Testis (tissue), 3 donors: ENCODE results near the gene ASMTL. TPM values are rescaled to one million over a fixed set of nuclear protein-coding genes. Genes with fewer than 3 reads are reported as not detected.

Source experiments
- DNase-seq: peaks from one replicate; pipeline ENCODE4 v3.0.0-alpha.2; 2019
- H3K27ac ChIP-seq, 2 donors: fragments of 200-600 bp; sonication (generic); one replicate each; pipeline ENCODE4 v1.5.1; 2019
- H3K27me3 ChIP-seq: fragments of 200-600 bp; sonication (generic); one replicate; pipeline ENCODE4 v1.5.1; 2019
- H3K36me3 ChIP-seq: fragments of 200-600 bp; sonication (generic); one replicate; pipeline ENCODE4 v1.5.1; 2017; ENCODE audit warnings: low read depth; ENCODE audit errors: missing control alignments
- H3K4me1 ChIP-seq: fragments of 200-600 bp; sonication (generic); one replicate; pipeline ENCODE4 v1.5.1; 2019
- H3K4me3 ChIP-seq, 2 donors: fragments of 200-600 bp; sonication (generic); one replicate each; pipeline ENCODE4 v1.5.1; 2017 to 2019
- H3K9me3 ChIP-seq: fragments of 200-600 bp; sonication (generic); one replicate; pipeline ENCODE4 v1.5.1; 2017
- POLR2A ChIP-seq: fragments of 450-650 bp; IDR thresholded peaks from one replicate; pipeline ENCODE4 v1.6.1; 2017; ENCODE audit warnings: antibody characterized with exemption, mild to moderate bottlenecking, moderate library complexity
- WGBS, 2 donors: methylation state at CpG; one replicate each; pipeline ENCODE4 v1.1.5; 2018; 5-methylcytosine and 5-hydroxymethylcytosine counted together
- intact Hi-C: fragments of 100-400 bp; cut with DNase I; formaldehyde crosslinking; loops from one replicate; pipeline ENCODE4 v1.15.1; 2023; ENCODE audit warnings: low total_unique reads
- polyA plus RNA-seq: library from polyadenylated mRNA; stranded (reverse); fragments of 350-450 nt; fragmentation: Illumina TruSeq; extraction: RNeasy Lipid Tissue Mini Kit (QIAGEN cat#74804); gene quantifications from one replicate; pipeline ENCODE4 v1.2.3, GENCODE V29; 2014; ENCODE audit warnings: low read depth, low replicate concordance; ENCODE audit not compliant: insufficient read depth
- total RNA-seq, 2 donors: library from RNA; depleted of rRNA; stranded (reverse); fragments of >200 nt; gene quantifications; one replicate each; pipeline ENCODE4 v1.2.3, GENCODE V29; 2016
- TF ChIP-seq, protein P1 (sequence below), 3 experiments: fragments of 450-650 bp in 2 of 3; fragments of 200-600 bp in 1 of 3; sonication (generic) in 1 of 3; IDR thresholded peaks; one replicate each; pipeline ENCODE4 v1.5.1; 2016 to 2019; ENCODE audit warnings: antibody characterized with exemption in 3 of 3, mild to moderate bottlenecking in 2 of 3, moderate library complexity in 1 of 3

The ASMTL gene
- total and polyA plus RNA-seq, 3 donors from 2014 or later: 27.0 to 41.2 (median 31.0) TPM

- no peak for DNase-seq
- WGBS, 2 donors: 78 to 83% methylated on average over 5 of the region's 5 CpGs
- H3K4me3 ChIP-seq: no peak overlapping the region
- H3K9me3 ChIP-seq: no peaks in the 10 kb centered on the region
- no peak overlapping the region for H3K27ac ChIP-seq
- intact Hi-C loops: no loop called here
- TF ChIP-seq POLR2A: no peak
- TF ChIP-seq, protein P1, sequence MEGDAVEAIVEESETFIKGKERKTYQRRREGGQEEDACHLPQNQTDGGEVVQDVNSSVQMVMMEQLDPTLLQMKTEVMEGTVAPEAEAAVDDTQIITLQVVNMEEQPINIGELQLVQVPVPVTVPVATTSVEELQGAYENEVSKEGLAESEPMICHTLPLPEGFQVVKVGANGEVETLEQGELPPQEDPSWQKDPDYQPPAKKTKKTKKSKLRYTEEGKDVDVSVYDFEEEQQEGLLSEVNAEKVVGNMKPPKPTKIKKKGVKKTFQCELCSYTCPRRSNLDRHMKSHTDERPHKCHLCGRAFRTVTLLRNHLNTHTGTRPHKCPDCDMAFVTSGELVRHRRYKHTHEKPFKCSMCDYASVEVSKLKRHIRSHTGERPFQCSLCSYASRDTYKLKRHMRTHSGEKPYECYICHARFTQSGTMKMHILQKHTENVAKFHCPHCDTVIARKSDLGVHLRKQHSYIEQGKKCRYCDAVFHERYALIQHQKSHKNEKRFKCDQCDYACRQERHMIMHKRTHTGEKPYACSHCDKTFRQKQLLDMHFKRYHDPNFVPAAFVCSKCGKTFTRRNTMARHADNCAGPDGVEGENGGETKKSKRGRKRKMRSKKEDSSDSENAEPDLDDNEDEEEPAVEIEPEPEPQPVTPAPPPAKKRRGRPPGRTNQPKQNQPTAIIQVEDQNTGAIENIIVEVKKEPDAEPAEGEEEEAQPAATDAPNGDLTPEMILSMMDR (IDR thresholded peaks at IDR 0.05): no peak
- H3K36me3 ChIP-seq: no peaks in the 10 kb centered on the region
- no peaks in the 10 kb centered on the region for H3K4me1 ChIP-seq
- H3K27me3 ChIP-seq: no peaks in the 10 kb centered on the region
Measured at GRCh38 chrX:1463581-1463980, 10.9 kb upstream of the ASMTL start.

DNA sequence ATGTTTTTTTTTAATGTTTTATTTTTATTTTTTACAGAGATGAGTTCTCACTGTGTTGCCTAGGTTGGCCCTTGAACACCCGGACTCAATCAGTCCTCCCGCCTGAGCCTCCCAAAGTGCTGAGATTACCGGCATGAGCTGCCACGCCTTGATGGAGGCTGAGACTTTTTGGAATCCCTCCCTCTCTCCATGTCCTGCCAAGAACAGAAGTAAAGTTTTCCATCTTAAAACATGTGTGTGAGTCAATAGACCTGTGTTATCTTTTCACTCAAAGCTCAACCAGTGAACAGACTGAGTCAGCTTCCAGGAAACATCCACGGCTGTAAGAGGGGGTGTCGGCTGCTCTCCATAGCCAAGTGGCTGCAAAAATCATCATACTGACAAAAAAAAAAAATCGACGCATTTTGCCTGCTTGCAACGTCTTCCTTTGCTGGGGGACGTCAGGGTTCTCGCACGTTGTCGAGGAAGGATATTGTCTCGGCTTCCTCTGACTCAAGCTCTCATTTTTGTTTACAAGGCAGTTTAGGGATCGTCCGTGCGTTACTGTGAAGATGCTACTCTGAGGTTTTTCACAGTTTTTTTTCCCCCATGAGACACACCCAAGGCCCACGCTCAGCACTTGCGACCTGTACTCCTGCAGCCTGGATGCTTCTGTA lies 10.0 kb upstream of the ASMTL start:
- DNase-seq: peak; percentile 14
- intact Hi-C loops: no loop called here
- Histone ChIP-seq H3K27me3 (no peaks in the 10 kb centered on the region), H3K4me3 (no peak overlapping the region), H3K27ac (no peak overlapping the region), H3K9me3 (no peaks in the 10 kb centered on the region), H3K4me1 (no peaks in the 10 kb centered on the region), H3K36me3 (no peaks in the 10 kb centered on the region)
- 55 to 69% methylated on average over 19 of the region's 19 CpGs for WGBS, 2 donors
- TF ChIP-seq POLR2A: no peak
- TF ChIP-seq, protein P1 (IDR thresholded peaks at IDR 0.05): no peak

DNA sequence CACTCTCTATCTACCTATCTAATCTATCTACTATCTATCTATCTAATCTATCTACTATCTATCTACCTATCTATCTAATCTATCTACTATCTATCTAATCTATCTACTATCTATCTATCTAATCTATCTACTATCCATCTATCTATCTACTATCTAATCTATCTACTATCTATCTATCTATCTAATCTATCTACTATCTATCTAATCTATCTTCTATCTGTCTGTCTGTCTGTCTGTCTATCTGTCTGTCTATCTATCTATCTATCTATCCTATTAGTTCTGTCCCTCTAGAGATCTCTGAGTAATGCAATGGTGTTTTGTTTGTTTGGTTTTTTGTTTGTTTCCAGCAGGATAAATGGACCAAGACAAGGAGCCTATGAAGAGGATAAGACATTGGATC lies 9.4 kb upstream of the ASMTL start:
- H3K36me3 ChIP-seq: no peaks in the 10 kb centered on the region
- H3K27me3 ChIP-seq: no peaks in the 10 kb centered on the region
- DNase-seq: no peak
- H3K27ac ChIP-seq: no peak overlapping the region
- intact Hi-C loops: no loop called here
- no peaks in the 10 kb centered on the region for H3K4me1 ChIP-seq
- no peak overlapping the region for H3K4me3 ChIP-seq
- no peaks in the 10 kb centered on the region for H3K9me3 ChIP-seq
- TF ChIP-seq, protein P1 (IDR thresholded peaks at IDR 0.05): no peak
- TF ChIP-seq POLR2A: no peak

GRCh38 chrX:1455948-1456280 lies 3.2 kb upstream of the ASMTL start:
- no peak for DNase-seq
- intact Hi-C loops: loop anchor here (10.0 kb wide), 1 partner anchor 139 kb away; the partner anchor contains the start of gene AKAP17A

More at GRCh38 chrX:1455948-1456280, 3.2 kb upstream of the ASMTL start:
- 71 to 74% methylated on average over 3 of the region's 3 CpGs for WGBS, 2 donors
- H3K9me3 ChIP-seq: no peaks in the 10 kb centered on the region
- H3K36me3 ChIP-seq: no peaks in the 10 kb centered on the region
- H3K4me1 ChIP-seq: peaks cover 12% of the 10 kb centered on the region
- no peaks in the 10 kb centered on the region for H3K27me3 ChIP-seq
- no peak overlapping the region for H3K4me3 ChIP-seq
- no peak for TF ChIP-seq POLR2A
- TF ChIP-seq, protein P1 (IDR thresholded peaks at IDR 0.05): no peak
- no peak overlapping the region for H3K27ac ChIP-seq
